ENCODE data around the gene FEM1A. TPM values are rescaled to one million over a fixed set of nuclear protein-coding genes. Genes with fewer than 3 reads are reported as not detected.
"Not testable (repeated sequence)": the region's sequence is repeated elsewhere in the genome, so short reads cannot be mapped to it uniquely, and the experiment has no call there.

FEM1A gene
- total RNA-seq, 1 donor from 2014 or later = 17.3 TPM

- no peak for DNase-seq (ENCODE audit: low read depth in 2 of 2)
Measured at GRCh38 chr19:4814625-4815425, 23.3 kb downstream of the FEM1A start.

GRCh38 chr19:4815426-4816201 lies 24.1 kb downstream of the FEM1A start:
- DNase-seq (ENCODE audit: low read depth in 2 of 2) = peak; percentile 94

DNA sequence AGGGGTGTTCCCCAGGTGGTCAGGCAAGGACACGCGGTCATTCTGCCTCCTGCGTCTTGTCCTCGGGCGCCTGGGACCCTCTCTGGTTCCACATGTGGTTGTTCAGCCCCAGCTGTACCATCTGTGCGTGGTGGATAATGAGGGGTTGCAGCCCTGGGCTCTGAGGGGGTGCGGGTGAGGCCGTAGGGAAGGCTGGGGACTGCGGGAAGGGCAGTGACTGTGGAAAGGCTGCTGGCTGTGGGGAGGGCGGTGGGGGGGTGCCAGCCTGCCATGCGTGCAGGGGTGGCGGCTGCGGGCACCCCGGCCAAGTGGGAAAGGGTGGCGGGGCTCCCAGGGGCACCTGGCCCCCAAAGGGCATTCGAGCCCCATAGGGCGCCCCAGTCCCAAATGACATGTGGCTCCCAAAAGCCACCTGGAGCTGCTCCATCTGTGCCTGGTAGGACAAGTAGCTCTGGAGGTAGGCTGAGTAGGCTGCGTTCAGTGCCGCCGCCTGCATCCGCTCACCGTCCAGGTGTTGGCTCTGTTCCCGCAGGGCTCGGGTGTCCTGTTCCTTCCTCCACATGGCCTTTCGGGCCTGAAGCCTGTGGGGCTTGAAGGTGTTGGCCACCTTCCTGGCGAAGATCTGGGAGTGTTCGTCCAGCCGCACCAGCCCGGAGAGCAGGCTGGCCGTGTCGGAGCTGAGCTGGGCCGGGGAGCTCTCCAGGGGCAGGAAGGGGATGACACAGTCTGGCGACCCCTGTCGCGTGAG lies 24.8 kb downstream of the FEM1A start:
- no peak for DNase-seq (ENCODE audit: low read depth in 2 of 2)

DNA sequence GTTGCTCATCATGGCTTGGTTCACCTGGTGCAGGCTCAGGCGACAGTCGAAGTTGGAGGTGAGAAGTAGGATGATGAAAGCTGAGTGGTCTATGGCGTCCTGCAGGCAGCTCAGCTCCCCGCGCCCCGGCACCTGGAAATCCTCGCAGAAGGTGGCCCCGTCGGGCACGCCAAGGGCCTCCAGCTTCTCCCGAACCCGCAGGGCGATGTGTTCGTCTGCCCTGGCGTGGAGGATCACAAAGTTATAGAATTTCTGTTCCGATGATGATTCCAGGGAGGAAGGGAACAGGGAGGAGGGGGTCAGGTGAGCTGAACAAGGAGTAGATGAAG lies 25.4 kb downstream of the FEM1A start:
- no peak for DNase-seq (ENCODE audit: low read depth in 2 of 2)

DNA sequence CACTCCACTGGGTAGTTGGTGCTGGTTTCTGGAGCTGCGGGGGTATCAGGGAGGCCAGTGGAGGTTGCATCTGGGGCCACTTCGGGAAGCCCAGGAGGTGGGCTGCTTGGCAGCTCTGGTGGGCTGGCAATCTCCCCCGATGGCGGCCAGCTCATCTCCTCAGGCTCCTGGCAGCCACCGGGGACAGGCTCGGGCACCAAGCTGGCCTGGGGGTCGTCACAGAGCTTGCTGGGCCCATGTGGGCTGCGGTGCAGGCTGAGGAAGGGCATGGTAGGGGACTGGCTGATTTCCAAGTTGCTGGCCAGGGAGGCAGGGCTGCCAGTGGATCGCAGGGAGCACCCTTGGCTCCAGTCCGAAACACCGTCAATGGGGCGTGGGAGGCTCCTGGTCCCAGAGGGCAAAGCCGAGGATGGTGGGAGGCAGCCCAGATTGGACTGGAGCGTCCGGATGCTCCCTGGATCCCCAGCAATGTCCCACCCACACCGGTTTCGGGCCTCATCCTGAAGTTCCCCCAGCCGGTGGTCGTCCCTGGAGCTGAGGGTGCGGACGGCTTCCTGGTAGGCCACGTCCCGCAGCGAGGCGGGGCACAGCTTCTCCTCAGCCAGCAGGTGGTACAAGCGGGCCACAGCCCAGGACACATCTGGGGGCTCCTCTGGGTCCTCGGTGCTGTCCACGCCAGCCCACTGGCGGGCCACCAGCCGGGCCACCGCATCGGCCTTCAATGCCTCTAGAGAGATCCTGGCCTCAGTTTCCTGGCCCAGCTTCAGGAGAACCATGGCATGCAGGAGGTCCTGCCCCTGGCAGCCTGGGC lies 26.1 kb downstream of the FEM1A start:
- DNase-seq (ENCODE audit: low read depth in 2 of 2) = no peak

- no peak for DNase-seq (ENCODE audit: low read depth in 2 of 2)
Measured at GRCh38 chr19:4821265-4821664, 29.7 kb downstream of the FEM1A start.

DNA sequence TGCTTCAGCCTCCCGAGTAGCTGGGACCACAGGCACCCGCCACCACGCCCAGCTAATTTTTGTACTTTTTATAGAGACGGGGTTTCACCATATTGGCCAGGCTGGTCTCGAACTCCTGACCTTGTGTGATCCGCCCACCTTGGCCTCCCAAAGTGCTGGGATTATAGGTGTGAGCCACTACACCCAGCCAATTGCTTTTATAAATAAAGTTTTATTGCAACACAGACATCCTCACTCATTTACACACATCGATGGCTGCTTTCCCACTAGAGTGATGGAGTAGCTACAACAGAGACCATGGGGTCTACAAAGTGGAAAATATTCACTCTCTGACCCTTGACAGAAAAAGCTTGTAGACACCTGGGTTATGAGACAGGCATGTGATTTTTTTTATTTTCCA lies 30.8 kb downstream of the FEM1A start:
- DNase-seq (ENCODE audit: low read depth in 2 of 2) = not testable (repeated sequence)

- DNase-seq (ENCODE audit: low read depth in 2 of 2) = no peak
Measured at GRCh38 chr19:4823577-4823976, 32.0 kb downstream of the FEM1A start.

GRCh38 chr19:4829001-4829712 lies 37.6 kb downstream of the FEM1A start:
- peak; percentile 22 to 33 for DNase-seq (ENCODE audit: low read depth in 2 of 2)

- no peak for DNase-seq (ENCODE audit: low read depth in 2 of 2)
Measured at GRCh38 chr19:4830332-4830731, 38.8 kb downstream of the FEM1A start.

DNA sequence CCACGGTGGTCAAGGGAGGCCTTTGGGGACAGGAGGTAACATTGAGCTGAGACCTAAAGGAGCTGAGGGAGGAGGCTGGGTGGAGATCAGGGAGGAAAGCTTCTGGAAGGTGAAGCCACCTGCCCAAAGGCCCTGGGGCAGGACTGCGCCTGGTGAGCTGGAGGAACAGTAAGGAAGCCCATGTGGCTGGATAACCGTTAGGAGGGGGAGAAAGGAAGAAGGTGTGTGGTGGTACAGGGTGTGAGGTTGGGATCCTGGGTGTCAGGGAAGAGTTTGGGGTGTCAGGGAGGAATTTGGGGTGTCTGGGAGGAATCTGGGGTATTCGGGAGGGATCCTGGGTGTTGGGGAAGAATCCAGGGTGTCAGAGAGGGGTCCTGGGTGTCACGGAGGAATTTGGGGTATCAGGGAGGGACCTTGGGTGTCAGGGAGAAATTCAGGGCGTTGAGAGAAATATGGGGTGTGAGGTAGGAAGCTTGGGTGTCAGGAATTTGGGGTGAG lies 39.3 kb downstream of the FEM1A start:
- DNase-seq (ENCODE audit: low read depth in 2 of 2) = no peak

- DNase-seq (ENCODE audit: low read depth in 2 of 2) = peak; percentile 72 to 74
Measured at GRCh38 chr19:4831304-4831978, 39.9 kb downstream of the FEM1A start, which contains the start of gene TICAM1. Gene TICAM1, minus strand, starts transcription at chr19:4831712. Its CDS starts 13,335 bp downstream, at chr19:4818377.

- not testable (repeated sequence) for DNase-seq (ENCODE audit: low read depth in 2 of 2)
Measured at GRCh38 chr19:4831979-4832340, 40.4 kb downstream of the FEM1A start.

DNA sequence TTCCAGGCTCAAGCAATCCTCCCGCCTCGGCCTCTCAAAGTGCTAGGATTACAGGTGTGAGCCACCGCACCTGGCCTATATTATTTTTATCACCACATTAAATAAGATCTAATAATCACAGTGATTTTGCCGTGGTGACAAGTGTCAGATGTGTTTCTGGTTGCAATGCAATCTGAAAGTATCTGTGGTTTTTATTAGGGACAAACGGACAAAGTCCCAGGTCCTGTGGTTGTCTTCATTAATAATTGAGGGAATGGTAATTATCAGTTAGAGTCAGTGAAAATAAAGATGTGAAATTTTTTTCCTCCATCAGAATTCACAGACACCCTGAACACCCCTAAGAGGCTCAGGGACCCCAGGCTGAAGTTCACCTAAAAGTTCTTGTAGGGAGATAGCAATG lies 41.2 kb downstream of the FEM1A start:
- no peak for DNase-seq (ENCODE audit: low read depth in 2 of 2)

- DNase-seq (ENCODE audit: low read depth in 2 of 2) = no peak
Measured at GRCh38 chr19:4839192-4839591, 47.7 kb downstream of the FEM1A start.

GRCh38 chr19:4843647-4843965 lies 52.1 kb downstream of the FEM1A start:
- no peak for DNase-seq (ENCODE audit: low read depth in 2 of 2)

DNA sequence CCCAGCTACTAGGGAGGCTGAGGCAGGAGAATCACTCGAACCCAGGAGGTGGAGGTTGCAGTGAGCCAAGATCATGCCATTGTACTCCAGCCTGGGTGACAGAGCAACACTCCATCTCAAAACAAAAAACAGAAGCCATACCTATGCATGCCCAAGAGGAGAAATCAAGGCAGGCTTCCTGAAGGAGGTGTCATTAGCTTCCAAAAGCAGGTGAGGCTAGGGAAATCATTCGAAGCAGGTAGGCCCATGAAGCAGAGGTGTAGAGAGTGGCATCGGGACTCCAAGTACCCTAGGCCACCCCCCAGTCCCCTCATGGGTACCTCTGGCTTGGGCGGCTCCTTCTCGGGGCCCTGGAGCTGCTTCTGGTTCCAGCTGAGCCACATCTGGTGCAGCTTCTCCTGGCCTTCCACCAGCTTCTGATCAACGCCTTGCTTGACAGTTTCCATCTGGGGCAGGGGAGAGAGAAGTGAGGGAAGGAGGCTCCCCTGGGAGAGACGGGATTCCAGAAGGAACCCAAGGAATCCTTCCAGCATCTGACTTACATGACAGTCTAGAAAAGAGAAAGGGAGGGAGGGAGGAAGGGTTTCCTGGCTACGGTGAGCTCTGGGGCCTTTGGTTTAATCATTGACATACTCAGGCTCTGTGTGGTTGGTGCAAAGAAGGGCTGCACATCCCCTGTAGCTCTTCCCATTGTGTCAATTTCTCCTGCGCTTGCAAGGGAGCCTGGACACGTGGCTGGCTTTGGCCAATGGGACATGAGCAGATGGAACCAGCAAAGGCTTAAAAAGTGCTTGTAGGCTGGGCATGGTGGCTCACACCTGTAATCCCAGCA lies 53.0 kb downstream of the FEM1A start:
- no peak for DNase-seq (ENCODE audit: low read depth in 2 of 2)

GRCh38 chr19:4845975-4846374 lies 54.4 kb downstream of the FEM1A start:
- not testable (repeated sequence) for DNase-seq (ENCODE audit: low read depth in 2 of 2)

All from lung microvascular endothelial cell (primary cell).